ENCODE data around the gene VMO1. TPM values are rescaled to one million over a fixed set of nuclear protein-coding genes. Genes with fewer than 3 reads are reported as not detected.

The VMO1 gene
- total and polyA plus RNA-seq, 2 donors, result 2.7 to 30.6 TPM

DNA sequence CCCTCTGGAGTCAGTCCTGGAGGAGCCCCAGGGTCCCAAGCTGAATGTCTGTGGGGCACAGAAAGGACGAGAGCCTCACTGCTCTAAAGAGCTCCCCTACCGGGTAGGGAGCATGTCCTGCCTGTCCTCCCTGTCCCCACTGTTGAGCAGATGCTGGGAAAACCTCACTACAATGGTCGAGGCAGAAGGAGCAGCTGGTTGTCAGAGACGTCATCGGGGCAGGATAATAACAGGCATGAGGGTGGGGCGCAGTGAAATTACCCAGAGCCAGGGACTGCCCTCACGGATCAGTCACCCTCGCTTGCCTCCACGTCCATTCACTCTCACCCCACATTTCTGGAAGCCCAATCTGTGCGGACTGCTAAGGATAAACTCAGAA lies 13.9 kb downstream of the VMO1 start:
- 87% methylated on average over 10 of the region's 10 CpGs for WGBS
- DNase-seq (ENCODE audit: low read depth in 6 of 9, low spot score in 9 of 9), result no peak
- Histone ChIP-seq H3K27me3 (ENCODE audit: control insufficient read depth in 2 of 2, insufficient read depth in 1 of 2, low read length in 1 of 2) (peaks cover 0 to 18% of the 10 kb centered on the region in 2 donors), H3K9me3 (ENCODE audit: control insufficient read depth in 2 of 2, insufficient read depth in 1 of 2, low read length in 1 of 2) (no peaks in the 10 kb centered on the region), H3K4me1 (ENCODE audit: control insufficient read depth in 2 of 2, insufficient read depth in 2 of 2, low read length in 2 of 2) (no peaks in the 10 kb centered on the region), H3K27ac (ENCODE audit: low read depth in 1 of 2, low read length in 1 of 2) (no peak overlapping the region), H3K4me3 (ENCODE audit: low read length in 2 of 2) (no peak overlapping the region), H3K36me3 (ENCODE audit: control insufficient read depth in 2 of 2, insufficient read depth in 2 of 2, low read length in 1 of 2) (no peaks in the 10 kb centered on the region)

DNA sequence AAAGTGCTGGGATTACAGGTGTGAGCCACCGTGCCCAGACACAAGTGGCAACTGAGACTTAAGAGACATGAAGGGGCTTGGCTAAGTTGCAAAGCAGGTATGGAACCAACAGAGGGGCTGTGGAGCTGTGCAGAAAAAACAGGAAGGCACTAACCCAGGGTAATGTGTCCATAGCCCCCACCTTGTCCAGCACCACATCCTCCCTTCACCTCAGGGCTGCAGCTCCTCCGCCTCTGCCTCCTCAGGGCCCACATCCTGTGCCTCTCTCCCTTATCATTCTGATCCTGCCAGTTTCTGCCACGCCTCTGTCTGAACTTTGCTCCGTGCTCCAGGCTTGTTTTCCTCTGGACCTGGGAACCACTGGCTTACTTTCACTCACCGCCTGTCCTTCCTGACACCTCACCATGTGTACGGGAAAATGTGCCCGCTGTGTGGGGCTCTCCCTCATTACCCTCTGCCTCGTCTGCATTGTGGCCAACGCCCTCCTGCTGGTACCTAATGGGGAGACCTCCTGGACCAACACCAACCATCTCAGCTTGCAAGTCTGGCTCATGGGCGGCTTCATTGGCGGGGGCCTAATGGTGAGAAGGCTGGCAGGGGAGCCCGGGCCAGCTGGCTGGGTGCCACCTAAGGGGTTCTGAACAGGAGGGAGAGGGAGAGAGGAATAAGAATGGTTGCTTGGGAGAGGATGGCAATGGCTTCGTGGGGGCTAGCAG lies 14.5 kb downstream of the VMO1 start, which contains the start of gene TM4SF5:
TSS of gene TM4SF5 (plus strand) at position 368 of the 716 bp plus-strand sequence. CDS start at position 405, 37 bp downstream.
- 81% methylated on average over 13 of the region's 13 CpGs for WGBS
- H3K27ac ChIP-seq (ENCODE audit: low read depth in 1 of 2, low read length in 1 of 2), result no peak within 1 kb of the TSS
- DNase-seq (ENCODE audit: low read depth in 6 of 9, low spot score in 9 of 9), result no peak
- H3K27me3 ChIP-seq (ENCODE audit: control insufficient read depth in 2 of 2, insufficient read depth in 1 of 2, low read length in 1 of 2), result peaks cover 0 to 18% of the 10 kb centered on the region in 2 donors
- no peaks in the 10 kb centered on the region for H3K4me1 ChIP-seq (ENCODE audit: control insufficient read depth in 2 of 2, insufficient read depth in 2 of 2, low read length in 2 of 2)
- H3K9me3 ChIP-seq (ENCODE audit: control insufficient read depth in 2 of 2, insufficient read depth in 1 of 2, low read length in 1 of 2), result no peaks in the 10 kb centered on the region
- no peak within 1 kb of the TSS for H3K4me3 ChIP-seq (ENCODE audit: low read length in 2 of 2)
- H3K36me3 ChIP-seq (ENCODE audit: control insufficient read depth in 2 of 2, insufficient read depth in 2 of 2, low read length in 1 of 2), result no peaks in the 10 kb centered on the region

- WGBS, result 97% methylated on average over 2 of the region's 2 CpGs
- Histone ChIP-seq H3K27me3 (ENCODE audit: control insufficient read depth in 2 of 2, insufficient read depth in 1 of 2, low read length in 1 of 2) (peaks cover 0 to 20% of the 10 kb centered on the region in 2 donors), H3K4me1 (ENCODE audit: control insufficient read depth in 2 of 2, insufficient read depth in 2 of 2, low read length in 2 of 2) (no peaks in the 10 kb centered on the region), H3K4me3 (ENCODE audit: low read length in 2 of 2) (no peak overlapping the region), H3K9me3 (ENCODE audit: control insufficient read depth in 2 of 2, insufficient read depth in 1 of 2, low read length in 1 of 2) (no peaks in the 10 kb centered on the region), H3K27ac (ENCODE audit: low read depth in 1 of 2, low read length in 1 of 2) (no peak overlapping the region), H3K36me3 (ENCODE audit: control insufficient read depth in 2 of 2, insufficient read depth in 2 of 2, low read length in 1 of 2) (no peaks in the 10 kb centered on the region)
- no peak for DNase-seq (ENCODE audit: low read depth in 6 of 9, low spot score in 9 of 9)
Measured at GRCh38 chr17:4769628-4770027, 16.5 kb downstream of the VMO1 start.

DNA sequence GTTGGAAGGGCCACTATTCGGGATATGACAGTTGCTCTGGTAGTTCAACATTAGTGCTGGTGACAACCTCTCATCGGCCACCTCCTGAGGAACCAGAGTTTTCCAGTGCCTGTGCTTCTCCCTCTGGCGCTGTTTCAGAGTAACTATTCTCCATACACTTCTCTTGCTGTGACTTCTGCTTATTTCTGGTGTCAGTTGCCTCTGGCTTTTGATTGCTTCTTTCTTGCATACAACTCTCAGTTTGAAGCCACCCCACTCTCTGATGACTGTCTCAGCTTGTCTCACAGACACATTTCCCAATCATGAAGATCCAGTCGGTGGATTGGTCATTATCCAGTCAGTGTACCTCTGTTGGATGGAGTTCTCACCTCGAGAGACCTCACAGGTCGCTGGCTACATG lies 17.9 kb downstream of the VMO1 start:
- WGBS, result 92% methylated on average over 6 of the region's 6 CpGs
- no peak overlapping the region for H3K27ac ChIP-seq (ENCODE audit: low read depth in 1 of 2, low read length in 1 of 2)

GRCh38 chr17:4766723-4767122 lies 19.4 kb downstream of the VMO1 start:
- WGBS, result 87% methylated on average over 9 of the region's 9 CpGs
- Histone ChIP-seq H3K27me3 (ENCODE audit: control insufficient read depth in 2 of 2, insufficient read depth in 1 of 2, low read length in 1 of 2) (peaks cover 0 to 8% of the 10 kb centered on the region in 2 donors), H3K27ac (ENCODE audit: low read depth in 1 of 2, low read length in 1 of 2) (no peak overlapping the region), H3K9me3 (ENCODE audit: control insufficient read depth in 2 of 2, insufficient read depth in 1 of 2, low read length in 1 of 2) (no peaks in the 10 kb centered on the region), H3K4me3 (ENCODE audit: low read length in 2 of 2) (no peak overlapping the region), H3K36me3 (ENCODE audit: control insufficient read depth in 2 of 2, insufficient read depth in 2 of 2, low read length in 1 of 2) (no peaks in the 10 kb centered on the region), H3K4me1 (ENCODE audit: control insufficient read depth in 2 of 2, insufficient read depth in 2 of 2, low read length in 2 of 2) (no peaks in the 10 kb centered on the region)
- DNase-seq (ENCODE audit: low read depth in 6 of 9, low spot score in 9 of 9), result no peak

More for the DNA sequence above, 17.9 kb downstream of the VMO1 start:
- Histone ChIP-seq H3K27me3 (ENCODE audit: control insufficient read depth in 2 of 2, insufficient read depth in 1 of 2, low read length in 1 of 2) (peaks cover 0 to 16% of the 10 kb centered on the region in 2 donors), H3K4me3 (ENCODE audit: low read length in 2 of 2) (no peak overlapping the region), H3K36me3 (ENCODE audit: control insufficient read depth in 2 of 2, insufficient read depth in 2 of 2, low read length in 1 of 2) (no peaks in the 10 kb centered on the region), H3K9me3 (ENCODE audit: control insufficient read depth in 2 of 2, insufficient read depth in 1 of 2, low read length in 1 of 2) (no peaks in the 10 kb centered on the region), H3K4me1 (ENCODE audit: control insufficient read depth in 2 of 2, insufficient read depth in 2 of 2, low read length in 2 of 2) (no peaks in the 10 kb centered on the region)
- no peak for DNase-seq (ENCODE audit: low read depth in 6 of 9, low spot score in 9 of 9)

GRCh38 chr17:4766201-4766600 lies 20.0 kb downstream of the VMO1 start:
- peaks cover 0 to 6% of the 10 kb centered on the region in 2 donors for H3K27me3 ChIP-seq (ENCODE audit: control insufficient read depth in 2 of 2, insufficient read depth in 1 of 2, low read length in 1 of 2)
- no peaks in the 10 kb centered on the region for H3K9me3 ChIP-seq (ENCODE audit: control insufficient read depth in 2 of 2, insufficient read depth in 1 of 2, low read length in 1 of 2)
- no peak for DNase-seq (ENCODE audit: low read depth in 6 of 9, low spot score in 9 of 9)
- WGBS, result 78% methylated on average over 3 of the region's 3 CpGs
- H3K4me1 ChIP-seq (ENCODE audit: control insufficient read depth in 2 of 2, insufficient read depth in 2 of 2, low read length in 2 of 2), result no peaks in the 10 kb centered on the region
- H3K36me3 ChIP-seq (ENCODE audit: control insufficient read depth in 2 of 2, insufficient read depth in 2 of 2, low read length in 1 of 2), result no peaks in the 10 kb centered on the region
- H3K4me3 ChIP-seq (ENCODE audit: low read length in 2 of 2), result no peak overlapping the region
- H3K27ac ChIP-seq (ENCODE audit: low read depth in 1 of 2, low read length in 1 of 2), result no peak overlapping the region

DNA sequence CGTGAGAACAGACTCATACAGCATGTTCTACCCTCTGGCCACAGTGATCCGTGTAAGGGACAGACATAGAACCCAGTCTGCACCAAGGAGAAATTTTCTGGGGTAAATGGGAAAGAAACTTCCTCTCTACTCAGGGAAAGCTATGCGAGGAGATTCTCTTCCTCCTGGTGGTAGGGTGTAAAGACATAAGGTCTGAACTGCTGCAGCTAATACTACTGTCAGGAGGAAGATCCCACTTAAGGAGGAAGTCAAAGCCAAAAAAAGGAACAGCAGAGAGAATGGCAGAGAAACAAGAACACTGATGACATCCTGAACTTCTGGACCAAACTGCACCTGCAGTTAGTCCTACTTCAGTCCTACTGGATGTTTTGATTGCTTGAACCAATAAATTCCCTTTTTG lies 21.6 kb downstream of the VMO1 start:
- H3K4me1 ChIP-seq (ENCODE audit: control insufficient read depth in 2 of 2, insufficient read depth in 2 of 2, low read length in 2 of 2), result no peaks in the 10 kb centered on the region
- peaks cover 0 to 6% of the 10 kb centered on the region in 2 donors for H3K27me3 ChIP-seq (ENCODE audit: control insufficient read depth in 2 of 2, insufficient read depth in 1 of 2, low read length in 1 of 2)
- no peak for DNase-seq (ENCODE audit: low read depth in 6 of 9, low spot score in 9 of 9)
- 53% methylated on average over 3 of the region's 3 CpGs for WGBS
- H3K27ac ChIP-seq (ENCODE audit: low read depth in 1 of 2, low read length in 1 of 2), result no peak overlapping the region
- H3K4me3 ChIP-seq (ENCODE audit: low read length in 2 of 2), result no peak overlapping the region
- H3K36me3 ChIP-seq (ENCODE audit: control insufficient read depth in 2 of 2, insufficient read depth in 2 of 2, low read length in 1 of 2), result no peaks in the 10 kb centered on the region
- no peaks in the 10 kb centered on the region for H3K9me3 ChIP-seq (ENCODE audit: control insufficient read depth in 2 of 2, insufficient read depth in 1 of 2, low read length in 1 of 2)

DNA sequence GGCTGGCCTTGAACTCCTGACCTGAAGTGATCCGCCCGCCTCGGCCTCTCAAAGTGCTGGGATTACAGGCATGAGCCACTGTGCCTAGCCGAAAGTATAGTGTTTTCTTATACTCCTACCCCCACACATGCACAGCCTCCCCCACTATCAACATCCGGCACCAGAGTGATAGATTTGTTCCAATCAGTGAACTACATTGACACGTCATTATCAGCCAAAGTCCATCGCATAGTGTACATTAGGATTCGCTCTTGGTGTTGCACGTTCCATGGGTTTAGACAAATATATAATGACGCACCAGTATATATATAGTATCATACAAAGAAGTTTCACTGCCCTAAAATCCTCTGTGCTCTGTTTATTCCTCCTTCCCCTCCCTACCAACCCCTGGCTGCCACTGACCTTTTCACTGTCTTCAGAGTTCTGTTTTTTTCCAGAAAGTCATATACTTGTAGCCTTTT lies 26.4 kb downstream of the VMO1 start:
- no peaks in the 10 kb centered on the region for H3K4me1 ChIP-seq (ENCODE audit: control insufficient read depth in 2 of 2, insufficient read depth in 2 of 2, low read length in 2 of 2)
- H3K27ac ChIP-seq (ENCODE audit: low read depth in 1 of 2, low read length in 1 of 2), result no peak overlapping the region
- peaks cover 0 to 14% of the 10 kb centered on the region in 2 donors for H3K27me3 ChIP-seq (ENCODE audit: control insufficient read depth in 2 of 2, insufficient read depth in 1 of 2, low read length in 1 of 2)
- no peaks in the 10 kb centered on the region for H3K9me3 ChIP-seq (ENCODE audit: control insufficient read depth in 2 of 2, insufficient read depth in 1 of 2, low read length in 1 of 2)
- 96% methylated on average over 10 of the region's 10 CpGs for WGBS
- no peak for DNase-seq (ENCODE audit: low read depth in 6 of 9, low spot score in 9 of 9)
- no peaks in the 10 kb centered on the region for H3K36me3 ChIP-seq (ENCODE audit: control insufficient read depth in 2 of 2, insufficient read depth in 2 of 2, low read length in 1 of 2)
- no peak overlapping the region for H3K4me3 ChIP-seq (ENCODE audit: low read length in 2 of 2)

DNA sequence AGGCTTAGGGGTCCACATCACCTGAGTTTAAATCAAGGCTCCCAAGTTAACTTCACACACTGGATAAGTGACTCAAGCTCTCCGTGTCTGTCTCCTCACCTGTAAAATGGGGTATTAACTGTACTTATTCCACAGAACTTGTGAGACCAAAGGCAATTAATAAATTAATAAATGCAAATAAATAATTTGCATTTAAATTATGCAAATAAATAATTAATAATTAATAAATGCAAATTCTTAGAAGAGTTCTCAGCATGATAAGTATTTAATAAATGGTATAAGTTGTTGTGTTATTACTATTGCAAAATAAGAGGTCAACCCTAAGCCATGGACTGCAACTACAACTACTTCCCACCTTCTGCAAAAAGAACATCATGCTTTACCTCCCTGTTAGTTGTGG lies 32.8 kb downstream of the VMO1 start:
- H3K27me3 ChIP-seq (ENCODE audit: control insufficient read depth in 2 of 2, insufficient read depth in 1 of 2, low read length in 1 of 2), result peaks cover 2 to 49% of the 10 kb centered on the region in 2 donors
- H3K4me1 ChIP-seq (ENCODE audit: control insufficient read depth in 2 of 2, insufficient read depth in 2 of 2, low read length in 2 of 2), result peaks cover 0 to 3% of the 10 kb centered on the region in 2 donors
- H3K4me3 ChIP-seq (ENCODE audit: low read length in 2 of 2), result no peak overlapping the region
- H3K36me3 ChIP-seq (ENCODE audit: control insufficient read depth in 2 of 2, insufficient read depth in 2 of 2, low read length in 1 of 2), result no peaks in the 10 kb centered on the region
- H3K9me3 ChIP-seq (ENCODE audit: control insufficient read depth in 2 of 2, insufficient read depth in 1 of 2, low read length in 1 of 2), result no peaks in the 10 kb centered on the region
- H3K27ac ChIP-seq (ENCODE audit: low read depth in 1 of 2, low read length in 1 of 2), result no peak overlapping the region
- DNase-seq (ENCODE audit: low read depth in 6 of 9, low spot score in 9 of 9), result no peak
- WGBS, result 98% methylated on average over 1 of the region's 1 CpG

Data from thymus (tissue), 11 donors.